Fibroblast of mammary gland (primary cell): ENCODE results near the gene DHX8.

Source experiments
- DNase-seq: peaks from one replicate; pipeline ENCODE4 v3.0.0-alpha.2; 2010; ENCODE audit warnings: low read depth
- H3K4me3 ChIP-seq: 2 replicates; pipeline ENCODE4 v1.5.1; 2011; ENCODE audit warnings: low read depth, mild to moderate bottlenecking, low read length, moderate library complexity; ENCODE audit not compliant: control insufficient read depth
- TF ChIP-seq, protein P1 (sequence below): conservative IDR thresholded peaks from 2 replicates; pipeline ENCODE4 v1.5.1; 2011; ENCODE audit warnings: low read depth, low read length, inconsistent platforms; ENCODE audit not compliant: control insufficient read depth, insufficient read depth

DHX8 gene

DNA sequence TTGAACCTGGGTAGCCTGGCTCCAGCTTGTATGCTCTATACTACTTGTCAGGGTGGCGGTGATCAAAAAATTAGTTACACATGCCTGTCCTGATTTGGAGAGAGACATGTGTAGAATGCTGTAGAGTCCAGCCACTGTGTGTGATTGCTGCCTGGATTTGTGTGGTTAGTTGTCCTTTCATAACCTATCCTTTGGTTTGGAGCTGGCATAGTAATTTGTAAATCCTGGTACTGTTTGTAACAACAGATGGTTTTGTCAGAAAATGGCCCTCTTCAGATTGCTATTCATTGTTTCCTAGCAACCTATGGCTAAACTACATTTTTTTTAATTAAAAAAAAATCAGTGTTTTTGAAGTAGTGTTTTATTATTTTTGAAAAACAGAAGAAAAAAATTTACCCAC lies 31.9 kb downstream of the DHX8 start:
- TF ChIP-seq, protein P1, sequence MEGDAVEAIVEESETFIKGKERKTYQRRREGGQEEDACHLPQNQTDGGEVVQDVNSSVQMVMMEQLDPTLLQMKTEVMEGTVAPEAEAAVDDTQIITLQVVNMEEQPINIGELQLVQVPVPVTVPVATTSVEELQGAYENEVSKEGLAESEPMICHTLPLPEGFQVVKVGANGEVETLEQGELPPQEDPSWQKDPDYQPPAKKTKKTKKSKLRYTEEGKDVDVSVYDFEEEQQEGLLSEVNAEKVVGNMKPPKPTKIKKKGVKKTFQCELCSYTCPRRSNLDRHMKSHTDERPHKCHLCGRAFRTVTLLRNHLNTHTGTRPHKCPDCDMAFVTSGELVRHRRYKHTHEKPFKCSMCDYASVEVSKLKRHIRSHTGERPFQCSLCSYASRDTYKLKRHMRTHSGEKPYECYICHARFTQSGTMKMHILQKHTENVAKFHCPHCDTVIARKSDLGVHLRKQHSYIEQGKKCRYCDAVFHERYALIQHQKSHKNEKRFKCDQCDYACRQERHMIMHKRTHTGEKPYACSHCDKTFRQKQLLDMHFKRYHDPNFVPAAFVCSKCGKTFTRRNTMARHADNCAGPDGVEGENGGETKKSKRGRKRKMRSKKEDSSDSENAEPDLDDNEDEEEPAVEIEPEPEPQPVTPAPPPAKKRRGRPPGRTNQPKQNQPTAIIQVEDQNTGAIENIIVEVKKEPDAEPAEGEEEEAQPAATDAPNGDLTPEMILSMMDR, result no peak
- H3K4me3 ChIP-seq, result no peak overlapping the region
- no peak for DNase-seq

DNA sequence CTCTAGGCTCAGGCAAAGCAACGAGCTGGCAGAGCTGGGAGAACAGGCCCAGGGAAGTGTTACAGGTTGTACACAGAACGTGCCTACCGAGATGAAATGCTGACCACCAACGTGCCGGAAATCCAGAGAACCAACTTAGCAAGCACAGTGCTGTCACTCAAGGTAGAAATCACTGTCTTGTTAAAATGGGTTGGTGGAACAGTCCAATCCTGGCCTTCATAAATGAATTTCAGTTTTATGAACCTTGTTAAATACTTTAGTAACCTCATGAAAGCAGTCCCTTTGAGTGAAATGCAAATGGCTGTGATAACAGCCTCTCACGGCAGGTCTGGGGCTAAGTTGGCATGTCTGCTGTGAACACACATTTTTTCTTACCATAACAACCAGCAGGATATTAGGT lies 33.4 kb downstream of the DHX8 start:
- DNase-seq, result no peak
- H3K4me3 ChIP-seq, result no peak overlapping the region
- TF ChIP-seq, protein P1, result no peak

DNA sequence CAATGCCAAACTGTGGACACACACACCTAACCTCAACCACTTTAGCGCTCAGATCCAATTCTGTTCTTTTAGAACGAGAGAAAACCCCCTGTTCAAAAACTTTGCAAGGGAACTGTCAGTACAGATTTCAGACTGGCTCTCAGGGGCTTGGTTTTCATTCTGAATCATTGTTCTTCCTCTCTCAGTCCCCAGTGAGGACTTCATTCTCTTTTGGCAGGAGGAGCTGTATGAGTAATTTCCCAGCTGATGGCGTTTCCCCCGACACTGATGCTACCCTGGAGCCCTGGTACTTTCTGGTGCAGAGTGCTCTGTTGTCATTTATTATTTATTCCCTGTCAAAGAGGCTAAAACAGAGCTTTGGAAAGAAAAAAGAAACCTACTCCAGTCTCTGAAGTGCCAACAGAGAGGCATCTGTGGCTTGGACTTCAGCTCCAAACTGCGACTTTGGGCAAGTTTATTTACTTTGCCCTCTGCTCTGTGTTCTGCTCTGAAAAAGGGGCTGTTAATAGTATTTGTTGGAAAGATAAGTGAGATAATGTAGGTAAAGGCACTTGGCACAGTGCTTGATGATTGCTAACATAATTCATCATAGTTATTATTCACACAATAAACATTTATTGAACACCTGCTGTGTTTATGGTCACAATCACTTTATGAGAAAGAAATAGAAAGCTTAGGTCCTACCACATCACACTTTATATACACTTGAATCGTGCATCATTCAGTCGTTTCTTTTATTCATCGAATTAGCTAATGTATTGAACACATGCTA lies 34.0 kb downstream of the DHX8 start:
- TF ChIP-seq, protein P1, result no peak
- peak; percentile 80 for DNase-seq

DNA sequence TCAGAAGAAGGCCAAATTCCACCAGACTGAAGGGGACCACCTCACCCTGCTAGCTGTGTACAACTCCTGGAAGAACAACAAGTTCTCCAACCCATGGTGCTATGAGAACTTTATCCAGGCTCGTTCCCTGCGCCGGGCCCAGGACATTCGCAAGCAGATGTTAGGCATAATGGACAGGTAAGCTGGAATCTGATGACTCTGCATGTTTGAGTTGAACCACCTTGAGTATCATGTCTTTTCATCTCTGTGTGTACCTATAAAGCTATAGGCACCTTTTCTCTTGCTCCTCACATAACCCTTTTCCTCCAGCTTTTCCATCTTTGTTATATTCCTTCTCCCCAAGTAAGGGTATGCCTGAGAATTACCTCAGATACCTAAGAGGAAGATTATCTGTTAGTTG lies 37.6 kb downstream of the DHX8 start:
- DNase-seq, result no peak
- TF ChIP-seq, protein P1, result no peak

More for the DNA sequence above, 34.0 kb downstream of the DHX8 start:
- H3K4me3 ChIP-seq, result no peak overlapping the region

DNA sequence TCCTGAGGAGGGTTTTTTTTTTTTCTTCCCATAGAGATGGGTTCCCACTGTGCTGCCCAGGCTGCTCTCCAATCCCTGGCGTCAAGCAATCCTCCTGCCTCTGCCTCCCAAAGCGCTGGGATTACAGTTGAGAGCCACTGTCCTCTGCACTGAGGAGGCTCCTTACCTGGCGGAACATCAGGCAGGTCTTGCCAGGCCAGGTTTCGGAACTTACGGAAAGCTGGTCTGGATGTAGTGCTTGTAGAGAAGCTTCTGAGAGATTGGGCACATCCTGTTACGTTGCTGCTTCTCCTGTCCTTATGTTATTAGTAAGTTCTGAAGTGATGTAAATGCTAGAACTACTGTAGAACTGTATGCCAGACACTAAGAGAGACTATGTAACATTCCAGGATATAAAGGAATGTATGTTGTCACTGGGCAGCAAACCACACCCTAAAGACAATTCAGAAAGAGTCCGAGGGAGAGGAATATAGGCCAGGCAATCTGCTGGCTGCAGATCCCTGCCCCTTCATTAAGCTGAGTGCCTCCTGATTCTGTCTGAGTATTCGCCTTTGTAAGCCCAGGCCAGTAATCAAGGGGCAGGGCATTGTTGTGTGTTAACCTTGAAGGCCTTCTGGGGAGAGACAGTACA lies 41.3 kb downstream of the DHX8 start:
- H3K4me3 ChIP-seq, result no peak overlapping the region
- DNase-seq, result no peak
- TF ChIP-seq, protein P1, result no peak

More for the DNA sequence above, 37.6 kb downstream of the DHX8 start:
- H3K4me3 ChIP-seq, result no peak overlapping the region

DNA sequence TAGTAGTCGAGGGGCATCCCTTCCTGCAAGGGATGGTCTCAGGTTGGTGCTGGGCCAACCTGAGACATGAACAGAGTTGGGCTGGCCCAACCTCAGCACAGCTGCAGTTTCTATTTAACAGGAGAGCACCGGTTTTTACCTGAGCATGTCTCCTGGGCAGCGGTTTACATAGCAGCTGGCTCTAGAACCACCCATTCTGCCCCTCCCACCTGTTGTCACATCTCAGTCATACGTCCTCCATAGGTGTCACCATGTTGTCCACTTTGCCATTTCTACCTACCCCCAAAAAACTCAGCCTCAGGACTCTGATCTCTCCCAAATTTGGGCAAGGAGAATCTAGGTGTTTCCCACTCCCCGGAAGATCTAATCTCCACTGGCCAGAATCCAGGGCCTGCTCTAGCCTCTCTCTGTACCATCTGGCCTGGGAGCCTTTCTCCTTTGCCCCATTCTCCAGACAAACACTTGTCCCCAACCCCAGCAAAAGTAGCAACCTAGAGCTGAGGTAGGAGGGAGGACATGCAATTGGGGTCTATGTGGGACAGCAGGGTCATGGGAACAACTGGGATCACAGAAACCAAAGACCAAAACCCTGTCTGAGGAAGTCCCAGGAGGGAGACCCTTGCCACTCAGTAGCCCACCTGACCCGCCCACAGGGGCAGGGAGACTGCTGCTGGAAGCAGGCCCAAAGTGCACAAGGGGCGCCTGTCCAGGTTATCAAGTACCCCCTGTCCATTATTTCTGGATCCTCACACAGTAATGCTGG lies 43.3 kb downstream of the DHX8 start:
- DNase-seq, result no peak
- TF ChIP-seq, protein P1, result no peak
- H3K4me3 ChIP-seq, result no peak overlapping the region
